ENCODE results near the gene CEP170.
"Not testable (repeated sequence)": the region's sequence is repeated elsewhere in the genome, so short reads cannot be mapped to it uniquely, and the experiment has no call there.

Gene CEP170

DNA sequence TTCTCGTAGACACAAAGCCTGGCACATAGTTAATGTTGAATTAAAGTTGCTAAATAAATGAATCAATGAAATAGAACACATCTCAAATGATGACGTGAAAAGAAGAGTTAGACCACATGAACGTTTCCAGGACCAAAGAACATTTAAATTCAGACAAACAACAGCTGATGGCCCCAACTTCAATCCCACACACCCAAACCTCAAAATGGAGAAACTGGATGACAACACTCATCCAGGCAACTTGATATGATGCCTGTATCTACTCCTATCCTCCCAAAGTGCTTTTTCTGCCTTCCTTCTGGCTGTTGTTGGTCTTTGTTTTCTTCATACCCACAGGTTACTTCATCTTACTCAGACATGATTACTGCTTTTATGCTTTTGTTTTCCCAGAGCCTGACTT is 71.9 kb downstream of the CEP170 start:
- in situ Hi-C loops (cut with MboI; ENCODE audit: low sequenced_read_pairs): not testable (repeated sequence)

DNA sequence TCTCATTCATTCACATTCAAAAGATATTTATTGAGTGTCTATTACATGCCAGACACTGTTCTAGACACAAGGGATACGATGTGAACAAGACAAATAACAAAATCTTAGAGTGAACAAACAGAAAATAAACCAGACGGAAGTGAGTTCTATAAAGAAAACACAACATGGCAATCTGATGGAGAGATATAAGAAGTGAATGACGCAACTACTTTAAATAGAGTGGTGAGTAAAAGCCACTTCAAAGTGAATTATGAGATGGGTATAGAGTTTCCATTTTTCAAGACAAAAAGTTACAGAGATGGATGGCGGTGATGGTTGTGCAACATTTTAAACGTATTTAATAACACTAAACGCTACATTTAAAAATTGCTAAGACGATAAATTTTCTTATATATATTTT is 75.4 kb downstream of the CEP170 start:
- in situ Hi-C loops (cut with MboI; ENCODE audit: low sequenced_read_pairs): no loop called here

DNA sequence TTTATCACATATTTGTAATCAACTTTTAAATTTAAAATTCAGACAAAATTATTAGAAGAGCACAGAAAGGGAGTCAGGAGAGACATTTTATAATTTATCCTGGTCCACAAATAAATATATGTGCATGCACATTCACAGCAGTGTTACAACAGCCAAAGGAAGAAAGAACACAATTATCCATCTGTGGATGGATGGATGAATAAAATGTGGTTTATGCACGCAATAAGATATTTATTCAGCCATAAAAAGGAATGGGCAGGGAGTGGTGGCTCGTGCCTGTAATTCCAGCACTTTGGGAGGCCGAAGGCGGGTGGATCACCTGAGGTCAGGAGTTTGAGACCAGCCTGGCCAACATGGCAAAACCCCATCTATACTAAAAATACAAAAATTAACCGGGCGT is 77.3 kb downstream of the CEP170 start:
- in situ Hi-C loops (cut with MboI; ENCODE audit: low sequenced_read_pairs): not testable (repeated sequence)

DNA sequence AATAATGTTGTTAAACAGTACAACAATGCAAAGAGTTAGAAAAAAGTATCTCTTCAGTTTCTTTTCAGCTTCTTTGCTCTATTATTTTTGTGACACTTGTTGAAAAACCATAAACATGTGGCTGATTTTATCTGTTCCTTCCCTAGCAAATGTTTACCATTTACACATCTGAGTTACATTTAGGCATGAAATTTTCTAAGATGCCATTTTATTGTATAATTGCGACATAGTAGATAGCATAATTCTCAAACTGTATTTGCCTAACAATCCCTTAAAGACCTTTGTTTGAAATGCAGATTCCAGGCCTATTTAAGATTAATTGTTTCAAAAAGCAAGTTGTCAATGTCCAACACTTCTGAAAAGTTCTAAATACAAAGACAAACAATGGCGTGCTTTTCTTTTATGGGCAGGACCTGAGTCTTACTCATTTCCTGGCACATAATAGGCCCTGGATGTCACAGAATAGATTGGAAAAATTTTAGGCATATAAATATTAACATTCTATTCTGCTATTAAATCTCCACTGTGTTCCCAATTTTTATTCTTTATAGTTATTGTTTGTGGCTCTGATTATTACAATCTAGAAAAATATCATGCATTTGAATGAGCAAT is 81.2 kb downstream of the CEP170 start:
- in situ Hi-C loops (cut with MboI; ENCODE audit: low sequenced_read_pairs): not testable (repeated sequence)

DNA sequence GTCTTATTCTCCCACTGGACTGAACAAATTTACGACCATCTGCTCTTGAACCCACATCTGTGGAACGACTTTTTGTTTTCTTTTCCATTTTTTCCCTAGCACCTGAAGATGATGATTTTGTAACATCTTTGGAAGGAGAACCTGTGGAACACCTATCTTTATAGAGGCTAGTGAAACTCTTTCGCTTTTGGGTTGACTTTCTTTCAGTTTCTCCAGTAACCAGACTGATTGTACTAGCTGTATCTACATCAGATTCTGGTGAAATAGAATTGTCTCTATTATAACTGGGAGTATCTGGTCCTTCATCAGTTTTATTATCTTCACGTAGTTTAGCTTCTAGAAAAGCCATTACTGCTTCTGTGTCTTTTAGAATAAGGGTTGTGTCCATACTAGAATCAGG is 90.2 kb downstream of the CEP170 start:
- in situ Hi-C loops (cut with MboI; ENCODE audit: low sequenced_read_pairs): not testable (repeated sequence)

DNA sequence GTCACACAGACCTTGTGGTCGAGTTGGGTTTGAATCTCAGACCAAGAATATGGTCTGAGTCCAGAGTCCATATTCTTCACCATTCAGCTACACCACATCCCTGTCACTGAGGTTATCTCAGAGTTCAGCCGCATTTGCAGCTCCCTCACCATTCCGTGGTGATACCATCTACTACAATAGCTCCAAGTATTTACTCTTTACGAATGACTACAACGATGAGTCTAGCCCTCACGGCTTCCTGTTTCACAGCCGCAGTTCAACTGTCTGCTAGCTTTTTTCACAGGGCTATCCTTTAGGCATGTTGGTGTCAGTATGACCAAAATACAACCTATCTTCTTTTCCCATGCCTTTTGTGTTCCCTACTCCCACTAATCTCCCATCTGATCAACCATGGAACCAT is 104.2 kb downstream of the CEP170 start:
- in situ Hi-C loops (cut with MboI; ENCODE audit: low sequenced_read_pairs): not testable (repeated sequence)

DNA sequence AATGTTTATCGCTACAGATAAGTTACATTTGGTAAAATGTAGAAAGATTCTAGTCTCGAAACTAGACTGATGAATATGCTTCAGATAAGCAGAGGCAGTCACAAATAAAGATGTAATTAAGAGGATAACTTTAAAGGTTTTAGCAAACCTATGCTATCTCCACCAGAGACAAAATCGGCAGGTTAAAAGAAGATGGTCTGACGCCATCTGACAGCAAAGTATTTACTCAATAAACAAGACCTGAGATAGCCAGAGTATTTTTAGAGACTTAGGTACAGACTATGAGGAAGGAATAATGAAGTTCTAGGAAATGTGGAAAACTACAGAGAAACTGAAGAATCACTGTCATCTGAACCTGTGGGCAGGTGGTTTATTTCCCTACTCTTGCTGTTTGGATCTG is 106.0 kb downstream of the CEP170 start:
- in situ Hi-C loops (cut with MboI; ENCODE audit: low sequenced_read_pairs): not testable (repeated sequence)

DNA sequence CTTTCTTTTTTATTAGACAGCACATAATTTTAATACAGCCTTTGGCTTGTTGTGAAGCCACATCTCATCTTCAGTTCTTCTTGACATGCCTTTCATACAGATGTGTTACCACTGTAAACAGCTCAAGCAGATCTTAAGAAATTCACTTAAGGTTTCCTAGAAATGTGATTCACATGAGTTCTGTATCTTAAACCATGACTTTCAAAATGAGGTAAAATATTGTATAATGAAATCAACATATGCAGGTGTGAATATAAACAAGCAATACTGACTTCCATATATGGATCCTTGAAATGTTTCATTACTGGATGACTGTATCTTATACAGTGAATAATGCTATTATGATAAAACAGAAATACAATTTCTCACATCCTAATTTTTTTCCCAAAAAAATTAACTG is 107.7 kb downstream of the CEP170 start:
- in situ Hi-C loops (cut with MboI; ENCODE audit: low sequenced_read_pairs): not testable (repeated sequence)

DNA sequence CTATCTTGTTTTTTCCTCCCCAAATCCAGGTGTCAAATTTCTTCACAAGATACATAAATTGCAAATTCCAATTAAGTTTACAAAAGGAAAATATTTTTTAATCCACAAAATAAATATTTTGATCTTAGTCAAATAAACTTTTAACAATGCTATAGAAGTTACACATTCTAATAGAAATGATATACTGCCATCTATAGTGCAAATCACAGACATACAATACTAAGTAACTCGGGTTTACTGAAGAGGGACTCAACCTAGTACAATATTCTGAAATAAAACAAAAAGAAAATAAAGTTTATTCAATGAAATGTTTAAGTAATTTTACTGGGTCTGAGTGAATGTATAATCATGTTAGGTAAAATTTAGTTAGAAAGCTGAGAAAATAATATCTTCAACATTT is 114.6 kb downstream of the CEP170 start:
- in situ Hi-C loops (cut with MboI; ENCODE audit: low sequenced_read_pairs): not testable (repeated sequence)

DNA sequence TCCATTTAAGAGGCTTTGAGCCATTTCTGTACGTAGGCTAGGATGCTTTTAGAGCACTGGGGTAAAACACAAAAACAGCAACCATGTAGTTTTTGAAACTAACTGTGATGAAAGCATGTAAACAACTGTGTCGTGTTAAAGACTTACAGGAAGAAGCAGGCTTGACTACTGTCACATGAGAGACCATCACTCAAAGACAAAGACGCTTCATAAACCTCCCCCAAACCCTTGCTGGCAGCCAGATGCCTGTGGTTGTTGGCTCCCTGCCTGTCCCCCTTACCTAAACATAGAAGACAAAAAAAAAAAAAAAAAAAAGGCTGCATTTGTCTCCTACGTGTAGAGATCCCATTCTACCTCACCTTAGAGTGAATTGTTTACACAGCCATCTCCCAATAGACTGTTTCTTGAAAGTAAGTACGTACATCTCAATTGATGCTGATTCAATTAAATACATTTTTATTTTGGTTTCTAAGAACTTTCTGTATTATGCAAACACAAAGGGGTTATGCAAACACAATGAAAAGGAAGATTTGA is 132.1 kb downstream of the CEP170 start:
- in situ Hi-C loops (cut with MboI; ENCODE audit: low sequenced_read_pairs): not testable (repeated sequence)

DNA sequence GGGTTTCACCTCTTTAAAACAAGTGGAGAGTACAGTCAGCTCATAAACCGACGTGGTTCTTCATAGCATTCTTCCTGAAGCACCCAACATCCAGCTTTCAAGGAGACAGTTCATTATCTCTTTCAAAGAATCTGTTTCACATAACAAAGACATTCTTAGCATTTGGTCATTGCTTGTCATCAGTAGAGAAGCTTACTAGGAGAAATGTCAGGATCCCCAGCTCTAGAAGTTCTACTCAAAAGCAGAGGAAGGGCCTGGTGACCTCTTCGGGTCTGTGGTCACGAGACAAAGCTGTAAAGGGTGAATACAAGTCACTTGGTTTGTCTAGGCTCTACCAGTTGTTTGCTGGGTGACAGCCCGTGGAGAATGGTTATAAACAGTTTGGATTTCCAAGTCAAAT is 133.1 kb downstream of the CEP170 start:
- in situ Hi-C loops (cut with MboI; ENCODE audit: low sequenced_read_pairs): not testable (repeated sequence)

DNA sequence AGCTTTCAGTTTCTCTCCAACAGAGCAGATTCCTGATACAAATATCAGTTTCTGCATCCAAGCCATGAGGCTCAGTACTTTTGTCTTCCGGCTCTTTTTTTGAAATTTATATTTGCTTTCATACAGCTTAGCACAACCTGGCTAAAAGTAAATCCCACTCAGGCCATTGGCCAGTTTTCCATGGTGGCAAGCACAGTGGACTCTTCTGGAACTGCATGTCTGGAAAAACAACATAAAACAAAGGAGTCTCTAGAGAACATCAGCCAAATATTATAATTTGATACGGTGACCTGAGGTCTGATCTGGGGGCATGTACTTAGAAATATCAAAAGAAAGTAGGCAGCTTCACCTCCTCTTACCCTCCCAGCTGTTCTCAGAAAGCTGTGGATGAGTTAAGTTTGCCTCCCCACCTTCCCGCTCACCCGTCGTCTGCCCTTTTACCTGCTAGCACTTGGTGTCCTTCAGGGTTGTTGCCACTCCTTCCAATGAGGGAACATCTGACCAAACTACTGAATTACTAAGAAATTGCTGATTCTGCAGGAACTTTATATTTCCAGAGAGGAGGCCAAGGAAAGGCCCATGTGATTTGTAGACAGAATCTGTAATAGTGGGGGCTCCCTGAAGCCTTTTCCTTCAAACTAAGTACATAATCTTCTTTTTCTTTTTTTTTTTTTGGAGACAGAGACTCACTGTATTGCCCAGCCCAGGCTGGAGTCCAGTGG is 136.3 kb downstream of the CEP170 start:
- in situ Hi-C loops (cut with MboI; ENCODE audit: low sequenced_read_pairs): not testable (repeated sequence)

DNA sequence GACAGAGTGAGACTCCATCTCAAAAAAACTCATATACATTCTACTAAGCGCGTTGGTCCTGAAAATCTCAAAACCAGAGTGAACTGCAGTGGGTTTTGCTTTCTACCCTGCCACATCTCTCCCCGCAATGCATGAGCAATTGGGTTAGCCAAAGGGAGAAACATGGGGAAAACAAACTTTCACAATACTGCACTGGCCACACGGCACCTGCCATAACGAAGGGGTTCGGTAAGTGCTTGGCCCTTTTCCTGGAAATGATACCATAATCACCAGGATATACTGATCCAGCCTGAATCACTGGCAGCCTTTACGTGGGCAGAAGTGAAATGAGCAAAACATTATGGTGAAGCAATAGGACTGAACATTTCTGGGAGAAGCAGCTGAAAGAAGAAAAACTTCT is 138.9 kb downstream of the CEP170 start:
- in situ Hi-C loops (cut with MboI; ENCODE audit: low sequenced_read_pairs): not testable (repeated sequence)

DNA sequence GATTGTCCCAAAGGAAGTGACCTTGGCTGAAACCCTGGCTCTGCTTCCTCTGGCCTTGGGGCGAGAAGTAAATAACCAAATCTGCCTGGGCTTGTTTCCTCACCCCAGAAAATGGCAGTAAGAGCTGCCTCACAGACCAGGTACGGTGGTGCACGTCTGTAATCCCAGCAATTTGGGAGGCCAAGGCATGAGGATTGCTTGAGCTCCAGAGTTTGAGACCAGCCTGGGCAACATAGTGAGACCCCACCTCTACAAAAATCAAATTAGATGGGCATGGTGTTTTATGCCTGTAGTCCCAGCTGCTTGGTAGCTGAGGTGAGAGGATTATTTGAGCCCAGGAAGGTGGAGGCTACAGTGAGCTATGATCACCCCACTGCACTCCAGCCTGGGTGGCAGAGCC is 140.3 kb downstream of the CEP170 start:
- in situ Hi-C loops (cut with MboI; ENCODE audit: low sequenced_read_pairs): not testable (repeated sequence)

DNA sequence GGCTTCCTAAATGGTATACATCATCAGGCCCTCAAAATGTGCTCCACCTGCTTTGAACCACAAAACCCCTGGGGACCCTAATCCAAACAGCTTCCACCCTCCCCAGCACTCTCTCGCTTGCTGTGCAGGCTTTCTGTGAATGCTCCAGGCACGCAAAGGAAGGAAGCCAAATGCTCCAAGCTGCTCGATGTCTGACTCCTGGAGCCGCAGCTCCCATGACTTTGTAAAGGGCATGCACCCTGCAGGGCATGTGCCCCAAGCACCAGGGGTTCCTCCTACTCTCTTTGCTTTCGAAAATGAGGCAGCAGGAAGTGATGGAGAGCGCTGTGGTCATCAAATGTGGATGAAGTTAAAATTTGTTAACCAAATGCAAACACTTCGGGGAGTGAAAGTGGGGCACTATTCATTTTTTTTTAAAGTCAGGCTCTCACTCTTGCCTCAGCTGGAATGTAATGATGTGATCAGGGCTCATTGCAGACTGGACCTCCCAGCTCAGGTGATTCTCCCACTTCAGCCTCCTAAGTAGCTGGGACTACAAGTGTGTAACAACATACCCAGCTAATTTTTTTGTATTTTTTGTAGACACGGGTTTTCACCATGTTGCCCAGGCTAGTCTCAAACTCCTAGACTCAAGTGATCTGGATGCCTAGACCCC is 140.9 kb downstream of the CEP170 start:
- in situ Hi-C loops (cut with MboI; ENCODE audit: low sequenced_read_pairs): not testable (repeated sequence)

DNA sequence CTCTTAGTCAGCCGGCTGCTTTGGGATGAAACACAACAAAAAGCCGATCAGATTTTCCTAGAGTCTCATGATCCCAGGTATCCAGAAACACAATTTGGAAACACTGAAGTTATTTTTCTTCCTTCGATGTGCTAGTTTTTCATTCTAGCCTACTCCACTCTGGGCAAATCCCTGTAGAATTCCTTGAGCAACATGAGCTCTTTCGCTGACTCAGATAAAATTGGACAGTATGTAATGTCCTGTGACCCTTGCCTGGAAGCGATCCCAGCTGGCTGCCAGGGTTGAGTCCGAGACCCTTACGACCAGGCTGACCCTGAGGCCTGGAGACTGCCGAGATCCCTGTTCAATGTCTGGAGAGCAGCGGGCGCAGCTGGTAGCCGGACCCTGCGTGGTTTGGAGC is 147.9 kb downstream of the CEP170 start:
- in situ Hi-C loops (cut with MboI; ENCODE audit: low sequenced_read_pairs): not testable (repeated sequence)

DNA sequence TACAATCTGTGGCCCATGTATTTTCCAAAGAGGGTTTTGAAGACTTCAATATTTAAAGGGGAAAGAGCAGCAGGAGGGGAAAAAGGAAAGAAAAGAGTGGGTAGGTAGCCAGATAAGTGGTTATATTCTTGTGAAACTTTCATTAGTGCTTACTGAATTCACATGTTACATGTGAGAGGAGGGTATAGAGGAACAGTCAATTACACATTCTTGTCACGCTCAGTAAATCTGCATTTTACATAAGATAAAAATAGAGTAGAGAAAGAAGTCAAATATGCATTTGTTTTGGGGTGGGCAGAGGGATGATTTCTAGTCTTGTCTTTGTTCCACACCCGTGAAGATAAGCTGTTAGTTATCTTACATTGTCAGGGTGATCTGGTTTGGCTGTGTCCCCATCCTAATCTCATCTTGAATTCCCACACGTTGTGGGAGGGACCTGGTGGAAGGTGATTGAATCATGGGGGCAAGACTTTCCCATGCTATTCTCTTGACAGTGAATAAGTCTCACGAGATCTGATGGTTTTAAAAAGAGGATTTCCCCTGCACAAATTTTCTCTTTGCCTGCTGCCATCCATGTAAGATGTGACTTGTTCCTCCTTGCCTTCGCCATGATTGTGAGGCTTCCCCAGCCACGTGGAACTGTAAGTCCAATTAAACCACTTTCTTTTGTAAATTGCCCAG is 149.3 kb downstream of the CEP170 start:
- in situ Hi-C loops (cut with MboI; ENCODE audit: low sequenced_read_pairs): not testable (repeated sequence)

DNA sequence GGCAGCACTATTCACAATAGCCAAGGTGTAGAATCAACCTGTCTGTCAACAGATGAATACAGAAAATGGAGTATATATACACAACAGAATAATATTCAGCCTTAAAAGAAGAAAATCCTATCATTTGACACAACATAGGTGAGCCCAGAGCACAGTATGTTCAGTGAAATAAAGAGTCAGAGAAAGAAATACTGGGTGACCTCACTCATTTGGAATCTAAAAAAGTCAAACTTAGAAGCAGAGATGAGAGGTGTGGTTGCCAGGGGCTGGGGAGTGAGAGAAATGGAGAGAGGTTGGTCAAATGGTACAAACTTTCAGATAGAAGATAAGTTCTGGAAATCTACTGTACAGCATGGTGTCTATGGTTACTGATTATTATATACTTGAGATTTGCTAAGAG is 150.0 kb downstream of the CEP170 start:
- in situ Hi-C loops (cut with MboI; ENCODE audit: low sequenced_read_pairs): not testable (repeated sequence)

DNA sequence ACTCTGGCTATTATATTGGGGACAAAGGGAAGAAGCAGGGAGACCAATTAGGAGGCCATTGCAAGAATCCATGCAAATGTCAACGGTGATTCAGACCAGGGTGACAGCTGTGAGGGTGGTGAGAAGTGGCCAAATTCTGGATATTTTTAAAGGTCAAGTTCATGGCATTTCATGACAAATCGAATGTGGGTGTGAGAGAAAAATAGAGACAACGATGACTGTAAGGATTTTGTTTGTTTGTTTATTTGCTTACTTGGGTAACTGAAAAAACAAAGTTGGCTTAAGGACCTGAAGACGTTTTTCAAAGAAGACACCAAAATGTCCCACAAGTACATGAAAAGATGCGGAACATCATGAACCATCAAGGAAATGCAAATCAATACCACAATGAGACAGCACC is 150.6 kb downstream of the CEP170 start:
- in situ Hi-C loops (cut with MboI; ENCODE audit: low sequenced_read_pairs): not testable (repeated sequence)

DNA sequence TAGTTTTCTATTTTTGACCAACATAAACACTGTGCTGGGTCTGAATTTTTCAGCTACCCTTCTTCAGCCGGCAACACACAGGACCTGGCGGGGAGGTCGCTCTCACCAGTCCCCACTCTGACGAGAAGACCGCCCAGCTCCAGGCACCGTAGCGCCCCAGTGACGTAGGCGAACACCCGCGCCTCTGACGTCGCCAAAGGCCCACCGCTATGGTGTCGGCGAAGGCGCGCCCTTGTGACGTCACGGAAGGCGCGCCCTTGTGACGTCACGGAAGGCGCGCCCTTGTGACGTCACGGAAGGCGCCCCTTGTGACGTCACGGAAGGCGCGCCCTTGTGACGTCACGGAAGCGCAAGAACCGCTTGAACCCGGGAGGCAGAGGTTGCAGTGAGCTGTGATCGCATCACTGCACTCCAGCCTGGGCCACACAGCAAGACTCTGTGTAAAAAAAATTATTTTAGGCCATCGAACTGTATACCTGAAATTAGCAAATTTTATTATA is 153.5 kb downstream of the CEP170 start:
- in situ Hi-C loops (cut with MboI; ENCODE audit: low sequenced_read_pairs): not testable (repeated sequence)

DNA sequence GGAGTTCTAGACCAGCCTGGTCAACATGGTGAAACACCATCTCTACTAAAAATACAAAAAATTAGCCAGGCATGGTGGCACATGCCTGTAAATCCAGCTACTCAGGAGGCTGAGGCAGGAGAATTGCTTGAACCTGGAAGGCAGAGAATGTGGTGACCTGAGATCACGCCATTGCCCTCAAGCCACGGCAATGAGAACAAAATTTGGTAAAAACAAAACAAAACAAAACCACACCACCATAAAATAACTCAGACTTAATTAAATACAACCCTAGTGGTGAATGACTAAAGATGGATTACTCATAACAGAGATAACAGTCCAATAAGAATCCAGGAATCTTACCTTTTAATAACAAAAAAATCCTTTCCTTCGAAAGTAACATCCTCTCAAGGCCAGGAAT is 167.7 kb downstream of the CEP170 start:
- in situ Hi-C loops (cut with MboI; ENCODE audit: low sequenced_read_pairs): not testable (repeated sequence)

Measured in HL-60/S4 (cell line).